H1 (cell line): ENCODE data around the gene C22orf39. TPM values are rescaled to one million over a fixed set of nuclear protein-coding genes. Genes with fewer than 3 reads are reported as not detected.

Source experiments
- JUN ChIP-seq: IDR thresholded peaks from 2 replicates; pipeline ENCODE4 v1.6.1; 2011; ENCODE audit warnings: low read depth, mild to moderate bottlenecking, improper control_type of control experiment, low read length
- SUZ12 ChIP-seq: fragments of 200-600 bp; sonication (generic); IDR thresholded peaks from 2 replicates; pipeline ENCODE4 v1.6.1; 2012; ENCODE audit warnings: mild to moderate bottlenecking, inconsistent platforms, low read length, moderate library complexity, mixed read lengths
- polyA plus RNA-seq, 7 experiments: library from polyadenylated mRNA; depleted of rRNA in 3 of 7; stranded (reverse) in 5 of 7; unstranded in 2 of 7; fragments of >200 nt in 5 of 7; fragments of 200-250 nt in 2 of 7; gene quantifications; 1 replicate in 5 of 7; 2 replicates in 1 of 7; 4 replicates in 1 of 7; pipeline versions ENCODE4 v1.2.1 to v1.2.3, GENCODE V29; 2011 to 2013; ENCODE audit warnings: missing spikeins in 2 of 7, mixed read lengths in 2 of 7
- total RNA-seq: library from RNA; stranded (reverse); fragmentation: NEBNext Ultra II Directional; extraction: Animal tissue kit (Norgen Biotek cat#: 25700); gene quantifications from 2 replicates; pipeline ENCODE4 v1.2.1, GENCODE V29; 2021

C22orf39 gene
- total and polyA plus RNA-seq, 2 of the 8 experiments (the other 6 are each of a cell fraction or from before 2014, with no cell fraction given): 22.7 to 27.7 TPM

- TF ChIP-seq JUN (no peak), SUZ12 (no peak)
These were observed 40.7 kb downstream of the C22orf39 start (continued) for GRCh38 chr22:19406846-19407245.
